ENCODE data around the gene GTF2B.

GTF2B gene

DNA sequence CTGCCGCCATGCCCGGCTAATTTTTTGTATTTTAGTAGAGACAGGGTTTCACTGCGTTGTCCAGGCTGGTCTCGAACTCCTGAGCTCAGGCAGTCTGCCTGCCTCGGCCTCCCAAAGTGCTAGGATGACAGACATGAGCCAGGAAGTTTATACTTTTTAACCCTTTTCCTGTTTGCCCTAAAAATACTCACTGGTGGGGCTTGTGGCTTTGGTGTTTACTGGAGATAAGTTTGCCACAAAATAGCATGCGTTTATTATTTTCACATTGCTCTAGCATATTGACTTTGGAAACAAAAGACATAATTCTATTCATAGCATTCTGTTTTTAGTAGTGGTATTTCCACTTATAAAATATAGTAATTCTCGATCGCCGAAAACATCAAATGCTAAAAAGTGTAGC is 19.8 kb upstream of the GTF2B start:
- H3K4me3 ChIP-seq (ENCODE audit: low read length) = no peak overlapping the region
- no peaks in the 10 kb centered on the region for H3K9me2 ChIP-seq (replicated peaks; ENCODE audit: control insufficient read depth, low read length)
- no peaks in the 10 kb centered on the region for H3K36me3 ChIP-seq (ENCODE audit: control insufficient read depth, low read length)
- H3K27me3 ChIP-seq (ENCODE audit: control insufficient read depth, low read length) = no peaks in the 10 kb centered on the region
- no peaks in the 10 kb centered on the region for H3K9me3 ChIP-seq (ENCODE audit: control insufficient read depth, insufficient read depth, low read length)
- no peaks in the 10 kb centered on the region for H3F3A ChIP-seq (ENCODE audit: control insufficient read depth, insufficient read depth)
- no peaks in the 10 kb centered on the region for H3K79me2 ChIP-seq (ENCODE audit: control insufficient read depth, low read length)
- H3K4me2 ChIP-seq (ENCODE audit: low read length) = no peak overlapping the region
- no peaks in the 10 kb centered on the region for H4K20me1 ChIP-seq (ENCODE audit: control insufficient read depth, insufficient read depth, low read depth, low read length)
- H3K4me1 ChIP-seq (ENCODE audit: control insufficient read depth, low read length) = no peaks in the 10 kb centered on the region
- TF ChIP-seq, protein P1, sequence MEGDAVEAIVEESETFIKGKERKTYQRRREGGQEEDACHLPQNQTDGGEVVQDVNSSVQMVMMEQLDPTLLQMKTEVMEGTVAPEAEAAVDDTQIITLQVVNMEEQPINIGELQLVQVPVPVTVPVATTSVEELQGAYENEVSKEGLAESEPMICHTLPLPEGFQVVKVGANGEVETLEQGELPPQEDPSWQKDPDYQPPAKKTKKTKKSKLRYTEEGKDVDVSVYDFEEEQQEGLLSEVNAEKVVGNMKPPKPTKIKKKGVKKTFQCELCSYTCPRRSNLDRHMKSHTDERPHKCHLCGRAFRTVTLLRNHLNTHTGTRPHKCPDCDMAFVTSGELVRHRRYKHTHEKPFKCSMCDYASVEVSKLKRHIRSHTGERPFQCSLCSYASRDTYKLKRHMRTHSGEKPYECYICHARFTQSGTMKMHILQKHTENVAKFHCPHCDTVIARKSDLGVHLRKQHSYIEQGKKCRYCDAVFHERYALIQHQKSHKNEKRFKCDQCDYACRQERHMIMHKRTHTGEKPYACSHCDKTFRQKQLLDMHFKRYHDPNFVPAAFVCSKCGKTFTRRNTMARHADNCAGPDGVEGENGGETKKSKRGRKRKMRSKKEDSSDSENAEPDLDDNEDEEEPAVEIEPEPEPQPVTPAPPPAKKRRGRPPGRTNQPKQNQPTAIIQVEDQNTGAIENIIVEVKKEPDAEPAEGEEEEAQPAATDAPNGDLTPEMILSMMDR (IDR thresholded peaks at IDR 0.05; ENCODE audit: low read depth, low read length, poor library complexity, severe bottlenecking) = no peak
- no peak for TF ChIP-seq EZH2phosphoT487 (IDR thresholded peaks at IDR 0.05; ENCODE audit: borderline replicate concordance, low read length)
- no peak overlapping the region for H3K27ac ChIP-seq (ENCODE audit: low read depth, low read length)

GRCh38 chr1:88910401-88910800 is 19.0 kb upstream of the GTF2B start:
- Histone ChIP-seq H3K27ac (ENCODE audit: low read depth, low read length) (no peak overlapping the region), H3K4me2 (ENCODE audit: low read length) (no peak overlapping the region), H3K4me1 (ENCODE audit: control insufficient read depth, low read length) (no peaks in the 10 kb centered on the region), H3K36me3 (ENCODE audit: control insufficient read depth, low read length) (no peaks in the 10 kb centered on the region), H3K79me2 (ENCODE audit: control insufficient read depth, low read length) (no peaks in the 10 kb centered on the region), H3F3A (ENCODE audit: control insufficient read depth, insufficient read depth) (no peaks in the 10 kb centered on the region), H3K27me3 (ENCODE audit: control insufficient read depth, low read length) (no peaks in the 10 kb centered on the region), H3K9me3 (ENCODE audit: control insufficient read depth, insufficient read depth, low read length) (no peaks in the 10 kb centered on the region), H3K9me2 (replicated peaks; ENCODE audit: control insufficient read depth, low read length) (no peaks in the 10 kb centered on the region), H4K20me1 (ENCODE audit: control insufficient read depth, insufficient read depth, low read depth, low read length) (no peaks in the 10 kb centered on the region), H3K4me3 (ENCODE audit: low read length) (no peak overlapping the region)
- TF ChIP-seq EZH2phosphoT487 (IDR thresholded peaks at IDR 0.05; ENCODE audit: borderline replicate concordance, low read length) = no peak
- TF ChIP-seq, protein P1 (IDR thresholded peaks at IDR 0.05; ENCODE audit: low read depth, low read length, poor library complexity, severe bottlenecking) = no peak

DNA sequence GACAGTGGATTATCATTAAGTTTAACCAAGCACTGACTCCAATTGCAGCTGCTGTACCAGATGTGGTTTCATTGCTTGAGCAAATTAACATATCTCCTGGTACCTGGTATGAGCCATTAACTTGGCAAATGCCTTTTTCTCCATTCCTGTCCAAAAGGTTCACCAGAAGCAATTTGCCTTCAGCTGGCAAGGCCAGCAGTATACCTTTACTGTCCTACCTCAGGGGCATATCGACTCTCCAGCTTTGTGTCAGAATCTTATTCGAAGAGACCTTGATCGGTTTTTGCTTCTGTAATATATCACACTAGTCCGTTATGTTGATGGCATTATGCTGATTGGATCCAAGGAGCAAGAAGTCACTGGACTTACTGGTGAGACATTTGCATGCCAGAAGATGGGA is 9.5 kb upstream of the GTF2B start:
- Histone ChIP-seq H3K36me3 (ENCODE audit: control insufficient read depth, low read length) (no peaks in the 10 kb centered on the region), H3K79me2 (ENCODE audit: control insufficient read depth, low read length) (no peaks in the 10 kb centered on the region), H3K4me3 (ENCODE audit: low read length) (no peak overlapping the region), H3K9me3 (ENCODE audit: control insufficient read depth, insufficient read depth, low read length) (no peaks in the 10 kb centered on the region), H3K9me2 (replicated peaks; ENCODE audit: control insufficient read depth, low read length) (no peaks in the 10 kb centered on the region), H3F3A (ENCODE audit: control insufficient read depth, insufficient read depth) (no peaks in the 10 kb centered on the region), H3K27me3 (ENCODE audit: control insufficient read depth, low read length) (no peaks in the 10 kb centered on the region), H3K27ac (ENCODE audit: low read depth, low read length) (no peak overlapping the region), H3K4me1 (ENCODE audit: control insufficient read depth, low read length) (no peaks in the 10 kb centered on the region), H4K20me1 (ENCODE audit: control insufficient read depth, insufficient read depth, low read depth, low read length) (no peaks in the 10 kb centered on the region), H3K4me2 (ENCODE audit: low read length) (no peak overlapping the region)
- TF ChIP-seq, protein P1 (IDR thresholded peaks at IDR 0.05; ENCODE audit: low read depth, low read length, poor library complexity, severe bottlenecking) = no peak
- TF ChIP-seq EZH2phosphoT487 (IDR thresholded peaks at IDR 0.05; ENCODE audit: borderline replicate concordance, low read length) = no peak
